Tibial artery (tissue), 4 donors: ENCODE measurements around the gene ASPG.
"Not testable (repeated sequence)": the region's sequence is repeated elsewhere in the genome, so short reads cannot be mapped to it uniquely, and the experiment has no call there.

Experiments
- DNase-seq, 2 donors: peaks; one replicate each; pipeline ENCODE4 v3.0.0-alpha.2; 2019
- H3K27ac ChIP-seq, 2 donors: fragments of 200-600 bp; sonication (generic) in 1 of 2; 1 replicate in 1 of 2; 2 replicates in 1 of 2; pipeline ENCODE4 v1.5.1; 2018 to 2019; ENCODE audit warnings: mild to moderate bottlenecking in 1 of 2
- H3K27me3 ChIP-seq, 2 donors: fragments of 200-600 bp; sonication (generic) in 1 of 2; one replicate each; pipeline versions ENCODE4 v1.5.1 to v1.6.0; 2016 to 2019
- H3K36me3 ChIP-seq, 3 donors: fragments of 200-600 bp; sonication (generic) in 2 of 3; one replicate each; pipeline ENCODE4 v1.5.1; 2016 to 2019; ENCODE audit warnings: mild to moderate bottlenecking in 2 of 3
- H3K4me1 ChIP-seq, 4 donors: fragments of 200-600 bp; sonication (generic) in 2 of 4; 1 replicate in 3 of 4; 2 replicates in 1 of 4; pipeline ENCODE4 v1.5.1; 2016 to 2019
- H3K4me3 ChIP-seq, 2 donors: fragments of 200-600 bp; sonication (generic) in 1 of 2; 1 replicate in 1 of 2; 2 replicates in 1 of 2; pipeline ENCODE4 v1.5.1; 2018 to 2019; ENCODE audit warnings: mild to moderate bottlenecking in 2 of 2
- H3K9me3 ChIP-seq, 3 donors: fragments of 200-600 bp; sonication (generic) in 1 of 3; one replicate each; pipeline ENCODE4 v1.5.1; 2016 to 2019
- CTCF ChIP-seq, 2 experiments: fragments of 200-600 bp in 1 of 2; fragments of 450-650 bp in 1 of 2; IDR thresholded peaks; one replicate each; pipeline ENCODE4 v1.5.1; 2017 to 2019; ENCODE audit warnings: antibody characterized with exemption in 2 of 2, mild to moderate bottlenecking in 1 of 2, moderate library complexity in 1 of 2
- intact Hi-C: fragments of 100-400 bp; cut with DNase I; formaldehyde crosslinking; loops from one replicate; pipeline ENCODE4 v1.15.0; 2023; ENCODE audit warnings: low total_unique reads

Gene ASPG

GRCh38 chr14:104150136-104151025, 64.9 kb downstream of the ASPG start:
- peaks cover 0 to 83% of the 10 kb centered on the region in 2 donors for H3K27me3 ChIP-seq
- no peak overlapping the region for H3K27ac ChIP-seq
- H3K36me3 ChIP-seq = no peaks in the 10 kb centered on the region
- H3K4me1 ChIP-seq = peaks cover 0 to 5% (median 0%) of the 10 kb centered on the region in 4 donors
- no peak for TF ChIP-seq CTCF (IDR thresholded peaks at IDR 0.05)
- H3K9me3 ChIP-seq = no peaks in the 10 kb centered on the region
- intact Hi-C loops = no loop called here
- no peak for DNase-seq
- H3K4me3 ChIP-seq = no peak overlapping the region

GRCh38 chr14:104151026-104151381, 65.5 kb downstream of the ASPG start:
- TF ChIP-seq CTCF (IDR thresholded peaks at IDR 0.05) = no peak
- intact Hi-C loops = no loop called here
- no peak for DNase-seq
- Histone ChIP-seq H3K27me3 (peaks cover 0 to 78% of the 10 kb centered on the region in 2 donors), H3K36me3 (no peaks in the 10 kb centered on the region), H3K27ac (no peak overlapping the region), H3K9me3 (no peaks in the 10 kb centered on the region), H3K4me1 (peaks cover 0 to 5% (median 0%) of the 10 kb centered on the region in 4 donors), H3K4me3 (no peak overlapping the region)

DNA sequence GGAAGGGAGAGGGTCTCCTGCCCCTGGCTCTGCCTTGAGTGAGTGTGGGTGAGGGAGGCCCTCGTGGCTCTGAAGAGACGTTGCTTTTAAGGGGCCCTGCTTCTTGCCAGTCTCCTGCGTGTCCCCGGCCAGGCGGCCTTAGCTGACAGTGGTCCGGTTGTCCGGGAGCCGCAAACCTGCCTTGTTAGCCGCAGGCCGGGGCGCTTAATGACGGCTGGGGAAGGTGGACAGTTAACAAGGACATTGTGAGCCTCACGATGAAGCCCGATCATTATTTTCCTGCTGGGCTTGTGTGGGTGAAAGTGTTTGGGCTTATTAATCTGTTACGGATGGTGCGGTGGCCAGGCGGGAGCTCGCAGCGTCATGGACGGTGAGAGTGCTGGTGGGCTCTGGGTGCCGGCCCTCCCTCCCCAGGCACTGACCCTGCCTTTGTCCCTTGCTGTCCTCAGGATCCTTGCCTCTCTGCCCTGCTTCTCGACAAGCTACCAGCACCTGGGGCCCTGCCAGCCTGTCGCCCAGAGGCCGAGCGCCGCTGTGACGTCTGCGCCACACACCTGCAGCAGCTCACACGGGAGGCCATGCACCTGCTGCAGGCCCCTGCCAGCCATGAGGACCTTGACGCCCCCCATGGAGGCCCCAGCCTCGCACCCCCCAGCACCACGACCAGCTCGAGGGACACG, 66.2 kb downstream of the ASPG start:
- Histone ChIP-seq H3K27ac (no peak overlapping the region), H3K36me3 (no peaks in the 10 kb centered on the region), H3K27me3 (peaks cover 0 to 79% of the 10 kb centered on the region in 2 donors), H3K4me3 (no peak overlapping the region), H3K4me1 (peaks cover 0 to 5% (median 0%) of the 10 kb centered on the region in 4 donors), H3K9me3 (no peaks in the 10 kb centered on the region)
- intact Hi-C loops = no loop called here
- no peak for DNase-seq
- TF ChIP-seq CTCF (IDR thresholded peaks at IDR 0.05) = no peak

- TF ChIP-seq CTCF (IDR thresholded peaks at IDR 0.05) = no peak
- Histone ChIP-seq H3K4me1 (peaks cover 0 to 5% (median 0%) of the 10 kb centered on the region in 4 donors), H3K36me3 (no peaks in the 10 kb centered on the region), H3K27ac (no peak overlapping the region), H3K27me3 (peaks cover 0 to 79% of the 10 kb centered on the region in 2 donors), H3K4me3 (no peak overlapping the region), H3K9me3 (no peaks in the 10 kb centered on the region)
- intact Hi-C loops = no loop called here
- DNase-seq = no peak
These were observed 66.7 kb downstream of the ASPG start for GRCh38 chr14:104152246-104152575.

DNA sequence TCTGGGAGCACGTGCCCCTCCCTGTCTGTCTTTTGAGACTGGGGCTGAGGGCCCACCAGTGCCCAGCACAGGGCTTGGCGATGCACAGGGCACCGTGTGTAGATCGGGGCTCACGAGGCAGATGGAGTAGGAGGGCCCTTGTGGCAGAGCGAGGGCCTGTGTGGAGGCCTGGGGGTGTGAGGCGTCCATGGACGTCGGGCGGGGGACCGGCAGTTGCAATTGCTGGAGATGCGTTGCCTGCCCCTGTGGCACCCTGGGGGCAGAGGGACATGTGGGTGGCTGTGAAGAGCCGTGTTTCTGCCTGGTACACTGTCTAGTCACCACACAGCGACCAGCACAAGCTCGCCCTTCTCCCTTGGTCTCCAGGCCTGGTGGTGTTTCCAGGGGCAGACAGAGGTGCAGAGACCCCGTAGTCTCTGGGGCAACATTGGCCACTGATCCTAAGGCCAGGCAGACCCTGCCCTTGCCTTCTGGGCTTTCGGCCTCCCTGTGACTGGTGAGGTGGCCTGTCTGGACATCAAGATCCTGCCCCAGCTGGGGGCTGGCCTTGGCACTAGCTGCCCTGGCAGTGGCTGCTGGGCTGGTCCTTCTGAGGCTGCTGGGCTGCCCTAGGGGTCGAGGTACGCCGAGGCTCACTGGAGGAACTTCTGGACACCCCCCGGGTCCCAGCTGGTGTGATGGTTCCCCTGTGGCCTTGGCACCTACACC, 67.3 kb downstream of the ASPG start:
- Histone ChIP-seq H3K27me3 (peaks cover 0 to 78% of the 10 kb centered on the region in 2 donors), H3K4me3 (no peak overlapping the region), H3K9me3 (no peaks in the 10 kb centered on the region), H3K36me3 (no peaks in the 10 kb centered on the region), H3K27ac (no peak overlapping the region), H3K4me1 (peaks cover 0 to 5% (median 0%) of the 10 kb centered on the region in 4 donors)
- no peak for TF ChIP-seq CTCF (IDR thresholded peaks at IDR 0.05)
- DNase-seq = no peak
- intact Hi-C loops = no loop called here

DNA sequence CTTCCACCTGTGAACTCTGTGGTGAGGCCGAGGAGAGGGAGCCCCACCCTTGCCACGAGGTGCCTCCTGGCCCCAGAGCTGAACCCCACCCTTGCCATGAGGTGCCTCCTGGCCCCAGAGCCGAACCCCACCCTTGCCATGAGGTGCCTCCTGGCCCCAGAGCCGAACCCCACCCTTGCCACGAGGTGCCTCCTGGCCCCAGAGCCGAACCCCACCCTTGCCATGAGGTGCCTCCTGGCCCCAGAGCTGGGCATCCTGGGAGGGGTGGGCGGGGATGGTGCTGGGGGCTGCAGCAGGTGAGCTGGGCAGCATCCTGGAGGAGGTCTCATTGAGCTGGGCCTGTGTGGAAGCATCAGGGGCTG, 67.9 kb downstream of the ASPG start:
- intact Hi-C loops, H3K27ac ChIP-seq, H3K36me3 ChIP-seq, H3K4me1 ChIP-seq, H3K4me3 ChIP-seq, H3K9me3 ChIP-seq, DNase-seq: not testable (repeated sequence)
- H3K27me3 ChIP-seq = peaks cover 0 to 76% of the 10 kb centered on the region in 2 donors
